ENCODE data around the gene NHS. TPM values are rescaled to one million over a fixed set of nuclear protein-coding genes. Genes with fewer than 3 reads are reported as not detected.

The NHS gene
- total RNA-seq, 1 experiment from 2014 or later = 0.51 TPM

DNA sequence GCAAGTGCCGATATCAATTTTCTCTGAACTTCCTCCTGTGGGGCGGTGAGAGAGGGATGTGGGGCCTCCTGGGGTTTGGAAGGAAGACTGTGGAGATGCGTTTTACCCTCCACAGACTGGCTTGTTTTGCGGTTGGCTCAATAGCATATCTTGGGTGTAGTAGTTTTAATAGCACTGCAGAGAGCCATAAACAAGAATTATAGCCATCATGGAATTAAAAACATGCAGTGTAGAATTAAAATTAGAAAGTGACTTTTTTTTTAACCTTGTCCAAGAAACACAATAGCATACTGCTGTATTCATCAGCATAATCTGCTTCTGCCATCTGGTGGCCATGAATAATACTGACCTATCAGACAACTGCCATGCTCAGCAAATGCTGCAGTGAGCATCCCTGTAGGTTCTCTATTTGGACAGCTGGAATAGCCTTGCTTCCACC, 315.0 kb downstream of the NHS start:
- Histone ChIP-seq H3K27me3 (no peaks in the 10 kb centered on the region), H3K4me1 (peaks cover 9% of the 10 kb centered on the region; the same call in 1 of the 2 replicates), H3K9me3 (replicated peaks) (no peaks in the 10 kb centered on the region), H3K36me3 (no peaks in the 10 kb centered on the region), H3K4me3 (no peak overlapping the region), H3K27ac (no peak overlapping the region)
- peak; percentile 60 to 84 for DNase-seq

DNA sequence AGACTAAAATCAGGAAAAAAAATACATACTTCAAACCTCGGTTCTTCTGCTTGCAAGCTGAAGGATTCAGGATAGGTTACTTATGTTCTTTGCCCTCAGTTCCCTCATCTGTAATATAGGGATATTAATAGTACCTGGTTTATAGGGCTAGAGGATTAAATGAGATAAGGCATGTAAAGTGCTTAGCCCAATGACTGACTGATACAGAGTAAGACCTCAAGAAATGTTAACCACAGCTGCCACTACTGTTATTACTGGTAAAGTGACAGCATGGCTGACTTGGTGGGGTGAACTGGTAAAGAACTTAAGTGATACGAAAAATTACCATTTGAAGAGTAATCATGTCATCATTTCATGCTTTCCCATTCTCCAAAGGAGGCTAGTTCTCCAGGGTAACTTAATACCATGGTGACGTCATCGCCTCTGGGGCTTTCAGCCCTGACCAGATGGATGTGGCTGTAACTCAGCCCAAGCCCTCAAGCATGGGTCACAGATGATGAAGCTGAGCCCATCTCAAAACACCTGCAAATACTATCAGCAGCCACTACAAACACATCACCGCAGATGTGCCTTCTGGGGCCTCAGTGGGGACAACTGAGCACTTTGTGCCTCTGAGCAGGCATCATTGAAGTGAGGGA, 317.8 kb downstream of the NHS start:
- no peak overlapping the region for H3K27ac ChIP-seq
- DNase-seq = peak; percentile 68 to 81

DNA sequence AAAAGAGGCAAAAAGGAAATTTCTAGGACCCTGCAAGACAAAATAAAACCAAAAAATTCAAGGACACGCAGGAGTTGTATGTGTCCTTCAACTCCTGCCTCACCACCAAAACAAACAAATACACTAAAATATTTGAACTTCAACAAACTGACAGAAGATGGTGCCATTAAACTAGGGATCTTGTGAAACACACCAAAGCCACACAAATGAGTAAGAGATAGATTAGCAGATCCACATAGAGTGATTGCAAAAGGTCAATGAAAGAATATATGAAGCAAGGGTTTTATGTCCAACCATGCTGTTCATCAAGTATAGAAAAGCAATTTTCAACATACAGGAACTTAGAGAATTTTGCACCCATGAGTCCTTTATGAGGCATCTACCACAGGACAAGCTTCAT, 322.2 kb downstream of the NHS start:
- Histone ChIP-seq H3K4me3 (no peak overlapping the region), H3K4me1 (peaks cover 7% of the 10 kb centered on the region; the same call in 1 of the 2 replicates), H3K27ac (no peak overlapping the region), H3K27me3 (no peaks in the 10 kb centered on the region), H3K9me3 (replicated peaks) (no peaks in the 10 kb centered on the region), H3K36me3 (no peaks in the 10 kb centered on the region)
- DNase-seq = peak in 1 of 2 experiments; percentile 6

More for the DNA sequence above, 317.8 kb downstream of the NHS start:
- Histone ChIP-seq H3K4me3 (no peak overlapping the region), H3K4me1 (peaks cover 9% of the 10 kb centered on the region; the same call in 1 of the 2 replicates), H3K27me3 (no peaks in the 10 kb centered on the region), H3K9me3 (replicated peaks) (no peaks in the 10 kb centered on the region), H3K36me3 (no peaks in the 10 kb centered on the region)

DNA sequence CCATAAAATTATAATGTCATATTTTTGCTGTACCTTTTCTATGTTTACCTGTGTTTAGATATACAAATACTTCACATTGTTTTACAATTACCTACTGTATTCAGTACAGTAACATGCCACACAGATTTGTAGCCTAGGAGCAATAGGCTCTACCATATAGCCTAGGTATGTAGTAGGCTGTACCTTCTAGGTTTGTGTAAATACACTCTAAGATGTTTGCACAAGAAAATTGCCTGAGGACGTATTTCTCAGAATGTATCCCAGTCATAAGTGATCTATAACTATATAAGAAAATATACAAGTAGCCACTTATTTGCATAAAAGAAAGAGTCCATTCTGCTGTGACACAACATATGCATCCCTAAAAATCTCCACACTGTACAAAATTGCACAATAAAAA, 326.0 kb downstream of the NHS start:
- no peaks in the 10 kb centered on the region for H3K27me3 ChIP-seq
- H3K27ac ChIP-seq = no peak overlapping the region
- no peak overlapping the region for H3K4me3 ChIP-seq
- no peak for DNase-seq
- no peaks in the 10 kb centered on the region for H3K9me3 ChIP-seq (replicated peaks)
- no peaks in the 10 kb centered on the region for H3K4me1 ChIP-seq
- no peaks in the 10 kb centered on the region for H3K36me3 ChIP-seq

DNA sequence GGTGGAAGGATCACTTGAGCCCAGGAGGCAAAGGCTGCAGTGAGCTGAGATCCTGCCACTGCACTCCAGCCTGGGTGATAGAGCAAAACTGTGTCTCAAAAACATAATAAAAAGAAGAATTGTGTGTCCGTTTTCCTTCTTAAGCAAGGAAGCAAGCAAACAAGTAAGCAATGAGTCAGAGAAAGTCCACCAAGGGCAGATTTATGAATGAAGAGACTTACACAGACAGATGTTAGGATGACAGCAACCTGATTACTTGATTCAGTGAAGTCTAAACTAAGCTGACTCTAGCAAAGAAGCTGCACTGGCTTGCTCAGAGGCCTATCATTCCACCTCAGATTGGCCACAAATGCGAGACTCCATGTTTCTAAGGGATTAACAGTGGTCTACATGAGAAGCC, 328.2 kb downstream of the NHS start:
- Histone ChIP-seq H3K27ac (no peak overlapping the region), H3K27me3 (no peaks in the 10 kb centered on the region), H3K9me3 (replicated peaks) (no peaks in the 10 kb centered on the region), H3K36me3 (no peaks in the 10 kb centered on the region), H3K4me3 (no peak overlapping the region), H3K4me1 (no peaks in the 10 kb centered on the region)
- no peak for DNase-seq

DNA sequence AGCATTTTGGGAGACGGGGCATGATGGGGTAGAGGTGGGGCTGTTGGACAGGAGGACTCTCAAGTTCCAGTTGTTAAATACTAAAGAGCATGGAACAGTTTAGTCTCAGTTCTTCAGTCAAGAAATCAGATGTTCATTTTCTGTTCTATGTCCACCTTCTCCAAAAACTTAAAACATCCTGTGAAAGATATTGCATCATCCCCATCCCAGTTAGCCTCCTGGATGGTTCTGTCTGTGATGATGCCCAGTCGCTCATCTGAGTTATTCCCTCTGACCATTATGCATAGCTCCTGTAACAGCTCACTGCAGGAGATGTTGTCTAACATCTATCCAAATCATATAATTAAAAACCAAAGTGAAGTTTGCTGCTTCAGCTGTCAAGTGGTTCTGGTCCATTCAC, 330.2 kb downstream of the NHS start:
- Histone ChIP-seq H3K4me1 (no peaks in the 10 kb centered on the region), H3K36me3 (no peaks in the 10 kb centered on the region), H3K27ac (no peak overlapping the region), H3K9me3 (replicated peaks) (no peaks in the 10 kb centered on the region), H3K4me3 (no peak overlapping the region), H3K27me3 (no peaks in the 10 kb centered on the region)
- DNase-seq = no peak

DNA sequence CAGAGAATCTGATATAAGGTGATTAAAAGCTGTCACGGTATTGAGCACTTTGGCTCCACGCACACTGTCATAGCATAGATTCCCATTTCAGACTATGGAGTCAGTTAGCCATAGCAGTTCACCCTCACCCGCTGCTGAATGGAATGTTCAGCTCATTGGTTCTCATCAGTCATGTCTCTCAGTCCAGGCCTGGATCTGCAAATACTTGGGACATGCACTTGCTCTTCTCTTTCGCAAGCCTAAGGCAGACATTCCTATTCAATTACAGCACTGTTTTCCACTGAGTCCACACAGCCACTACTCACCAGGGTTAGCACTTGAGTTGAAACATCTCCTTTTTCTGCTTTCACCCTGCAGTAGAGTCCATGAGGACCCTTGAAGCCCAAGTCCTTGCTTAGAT, 331.7 kb downstream of the NHS start:
- Histone ChIP-seq H3K4me3 (no peak overlapping the region), H3K9me3 (replicated peaks) (no peaks in the 10 kb centered on the region), H3K27me3 (no peaks in the 10 kb centered on the region), H3K27ac (no peak overlapping the region), H3K4me1 (no peaks in the 10 kb centered on the region), H3K36me3 (no peaks in the 10 kb centered on the region)
- DNase-seq = no peak

DNA sequence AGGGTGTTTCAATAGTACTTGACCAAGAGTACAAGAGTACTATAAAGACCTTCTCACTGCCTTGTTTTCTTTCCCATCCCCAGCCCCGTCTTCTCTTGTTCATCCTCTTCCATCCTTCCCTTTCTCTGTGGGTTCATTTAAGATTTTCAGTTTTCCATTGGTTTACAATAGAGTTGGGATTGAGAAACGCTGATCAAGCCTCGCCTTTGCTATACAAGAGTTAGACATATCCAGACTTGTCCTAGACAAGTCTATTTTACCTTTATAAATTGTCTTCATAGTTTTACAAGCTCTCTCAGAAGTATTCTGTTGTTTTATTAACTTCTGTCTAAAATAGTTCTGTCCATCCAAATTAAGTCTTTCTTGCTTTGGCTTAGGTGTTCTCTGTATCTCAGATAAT, 332.7 kb downstream of the NHS start:
- H3K9me3 ChIP-seq (replicated peaks) = no peaks in the 10 kb centered on the region
- H3K36me3 ChIP-seq = no peaks in the 10 kb centered on the region
- no peak overlapping the region for H3K27ac ChIP-seq
- H3K4me3 ChIP-seq = no peak overlapping the region
- DNase-seq = no peak
- no peaks in the 10 kb centered on the region for H3K4me1 ChIP-seq
- no peaks in the 10 kb centered on the region for H3K27me3 ChIP-seq

DNA sequence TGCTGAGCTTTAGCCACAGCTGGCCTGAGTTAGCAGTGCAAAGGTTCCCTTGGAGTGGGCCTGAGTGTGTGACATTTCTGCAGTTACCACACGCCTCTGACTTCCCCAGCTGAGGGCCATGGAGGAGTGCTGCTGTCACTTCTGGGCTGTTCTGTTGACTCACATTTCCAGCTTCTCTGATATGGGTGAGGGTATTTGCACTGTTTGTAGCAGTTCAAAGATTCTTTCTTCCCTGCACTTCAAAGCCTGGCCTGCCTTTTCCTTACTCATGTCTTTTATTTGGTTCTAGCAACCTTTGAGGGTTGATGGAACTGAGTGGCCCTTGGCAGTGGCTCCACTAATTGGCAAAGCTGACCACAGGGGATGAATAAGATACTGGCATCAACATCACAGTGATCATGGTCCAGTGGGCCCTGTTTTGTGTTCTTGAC, 335.9 kb downstream of the NHS start:
- no peak for DNase-seq
- H3K27ac ChIP-seq = no peak overlapping the region
- no peaks in the 10 kb centered on the region for H3K27me3 ChIP-seq

DNA sequence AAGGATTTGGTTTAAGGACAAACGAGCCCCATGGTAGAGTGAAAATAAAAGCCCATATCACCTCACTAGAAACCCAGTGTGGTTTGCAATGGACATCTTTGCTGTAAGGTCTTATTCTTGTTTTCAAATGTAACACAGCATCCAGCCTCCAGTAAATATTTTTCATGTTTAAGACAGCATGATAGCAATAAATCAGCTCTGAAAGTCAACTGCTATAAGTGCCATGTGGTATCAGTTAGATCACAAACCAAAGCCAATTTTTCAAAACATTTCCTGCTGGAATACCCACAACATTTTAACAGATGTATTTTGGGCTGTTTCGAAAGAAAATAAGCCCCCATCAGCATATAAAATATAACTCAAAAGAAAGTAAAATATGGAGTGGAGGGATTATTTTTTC, 338.3 kb downstream of the NHS start:
- Histone ChIP-seq H3K4me1 (no peaks in the 10 kb centered on the region), H3K27ac (no peak overlapping the region), H3K27me3 (no peaks in the 10 kb centered on the region), H3K36me3 (no peaks in the 10 kb centered on the region), H3K4me3 (no peak overlapping the region), H3K9me3 (replicated peaks) (no peaks in the 10 kb centered on the region)
- no peak for DNase-seq

More for the DNA sequence above, 335.9 kb downstream of the NHS start:
- Histone ChIP-seq H3K9me3 (replicated peaks) (no peaks in the 10 kb centered on the region), H3K4me3 (no peak overlapping the region), H3K4me1 (no peaks in the 10 kb centered on the region), H3K36me3 (no peaks in the 10 kb centered on the region)

DNA sequence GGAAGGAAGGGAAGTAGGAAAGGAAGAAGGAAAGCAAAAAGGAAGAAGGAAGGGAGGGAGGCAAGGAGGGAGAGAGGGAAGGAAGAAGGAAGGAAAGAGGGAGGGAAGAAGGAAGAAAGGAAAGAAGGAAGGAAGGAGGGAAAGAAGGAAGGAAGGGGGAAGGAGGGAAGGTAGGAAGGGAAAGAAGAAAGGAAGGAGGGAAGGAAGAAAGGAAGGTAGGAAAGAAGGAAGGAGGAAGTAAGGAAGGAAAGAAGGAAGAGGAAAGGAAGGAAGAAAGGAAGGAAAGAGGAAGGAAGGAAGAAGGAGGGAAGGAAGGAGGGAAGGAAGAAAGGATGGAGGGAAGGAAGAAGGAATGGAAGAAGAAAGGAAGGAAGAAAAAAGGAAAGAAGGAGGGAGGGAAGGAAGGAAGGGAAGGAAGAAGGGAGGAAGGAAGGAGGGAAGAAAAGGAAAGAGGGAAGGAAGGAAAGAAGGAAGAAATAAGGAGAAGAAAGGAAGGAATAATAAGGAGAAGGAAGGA, 343.7 kb downstream of the NHS start:
- H3K27me3 ChIP-seq = no peaks in the 10 kb centered on the region
- H3K36me3 ChIP-seq = no peaks in the 10 kb centered on the region
- H3K4me3 ChIP-seq = no peak overlapping the region
- no peak for DNase-seq
- H3K9me3 ChIP-seq (replicated peaks) = no peaks in the 10 kb centered on the region
- no peaks in the 10 kb centered on the region for H3K4me1 ChIP-seq
- no peak overlapping the region for H3K27ac ChIP-seq

DNA sequence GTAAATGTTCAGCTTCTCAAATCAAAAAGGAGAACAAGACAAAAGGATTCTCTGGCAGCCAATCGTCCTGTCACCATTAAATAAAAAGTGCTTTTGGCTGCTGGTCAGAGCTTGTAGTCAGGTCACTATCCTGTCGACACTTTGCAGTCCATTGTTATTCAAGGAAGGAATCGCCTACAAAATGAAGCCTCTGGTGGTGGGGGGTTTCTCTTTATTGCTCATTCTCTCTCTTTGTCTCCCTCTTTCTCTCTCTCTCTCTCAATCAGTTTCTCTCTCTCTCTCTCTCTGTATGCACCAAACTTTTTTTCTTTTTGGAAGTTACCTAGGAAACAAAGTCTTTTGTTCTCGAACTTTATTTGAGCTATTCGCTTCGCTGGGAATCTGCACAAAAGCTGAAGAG, 344.7 kb downstream of the NHS start:
- no peak for DNase-seq
- Histone ChIP-seq H3K27ac (no peak overlapping the region), H3K4me3 (no peak overlapping the region), H3K4me1 (no peaks in the 10 kb centered on the region), H3K9me3 (replicated peaks) (no peaks in the 10 kb centered on the region), H3K27me3 (no peaks in the 10 kb centered on the region), H3K36me3 (no peaks in the 10 kb centered on the region)

DNA sequence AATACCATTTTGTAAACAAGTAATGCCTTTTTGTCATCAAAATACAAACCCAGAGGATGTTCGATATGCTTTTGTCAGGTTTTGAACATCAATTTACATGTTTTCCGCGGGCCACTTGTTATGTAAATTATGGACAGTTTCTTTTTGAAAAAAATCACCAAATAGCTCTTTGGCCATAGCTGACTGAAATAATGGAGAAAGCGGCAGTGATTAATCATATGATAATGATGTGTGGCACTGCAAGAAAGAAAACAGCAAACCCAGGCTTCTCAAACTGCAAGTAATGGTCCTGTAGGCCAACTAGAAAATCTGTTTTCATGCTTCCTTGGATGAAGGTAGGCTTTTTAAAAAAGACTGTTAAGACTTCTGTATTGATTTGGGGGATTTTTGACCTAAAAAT, 346.7 kb downstream of the NHS start:
- H3K27ac ChIP-seq = no peak overlapping the region
- H3K4me1 ChIP-seq = no peaks in the 10 kb centered on the region
- no peaks in the 10 kb centered on the region for H3K36me3 ChIP-seq
- H3K9me3 ChIP-seq (replicated peaks) = no peaks in the 10 kb centered on the region
- no peak overlapping the region for H3K4me3 ChIP-seq
- DNase-seq = no peak
- no peaks in the 10 kb centered on the region for H3K27me3 ChIP-seq

DNA sequence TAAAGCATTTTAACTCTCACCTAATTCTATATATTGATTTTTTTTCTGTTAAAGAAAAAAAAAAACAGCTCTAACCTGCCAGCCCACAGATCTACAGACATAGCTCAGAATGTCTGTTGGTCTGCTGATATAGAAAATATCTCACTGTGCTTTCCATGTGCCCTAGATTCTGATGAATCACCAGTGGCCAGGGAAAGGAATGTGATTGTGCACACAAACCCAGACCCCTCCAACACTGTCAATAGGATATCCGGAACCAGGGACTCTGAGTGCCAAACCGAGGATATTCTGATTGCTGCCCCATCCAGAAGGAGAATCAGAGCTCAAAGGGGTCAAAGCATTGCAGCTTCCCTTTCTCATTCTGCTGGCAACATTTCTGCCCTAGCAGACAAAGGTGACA, 350.2 kb downstream of the NHS start:
- H3K9me3 ChIP-seq (replicated peaks) = no peaks in the 10 kb centered on the region
- no peak for DNase-seq
- no peak overlapping the region for H3K4me3 ChIP-seq
- H3K27ac ChIP-seq = no peak overlapping the region
- no peaks in the 10 kb centered on the region for H3K27me3 ChIP-seq
- no peaks in the 10 kb centered on the region for H3K36me3 ChIP-seq
- no peaks in the 10 kb centered on the region for H3K4me1 ChIP-seq

DNA sequence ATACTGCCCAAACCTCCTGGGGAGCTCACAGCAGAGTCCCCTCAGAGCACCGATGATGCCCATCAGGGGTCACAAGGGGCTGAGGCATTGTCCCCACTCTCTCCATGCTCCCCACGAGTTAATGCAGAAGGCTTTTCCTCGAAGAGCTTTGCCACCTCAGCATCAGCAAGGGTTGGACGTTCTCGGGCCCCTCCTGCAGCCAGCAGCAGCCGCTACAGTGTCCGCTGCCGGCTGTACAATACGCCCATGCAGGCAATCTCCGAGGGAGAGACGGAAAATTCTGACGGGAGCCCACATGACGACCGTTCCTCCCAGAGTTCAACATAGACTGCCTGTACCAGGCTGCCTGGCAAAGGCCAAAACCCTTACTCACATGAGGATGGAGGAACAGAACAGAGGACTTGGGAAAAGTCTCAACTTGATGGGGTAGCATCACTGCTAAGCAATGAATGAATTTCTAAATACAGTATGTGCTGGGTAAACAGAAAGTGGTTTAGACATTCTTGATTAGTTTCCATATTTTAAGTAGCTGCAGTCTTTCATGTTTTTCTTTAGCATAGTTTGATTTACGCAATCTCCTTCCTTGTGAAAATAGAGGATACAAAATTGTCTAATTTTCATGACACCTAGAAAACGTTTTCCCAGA, 357.3 kb downstream of the NHS start:
- H3K27me3 ChIP-seq = no peaks in the 10 kb centered on the region
- H3K27ac ChIP-seq = no peak overlapping the region
- no peak for DNase-seq
- no peaks in the 10 kb centered on the region for H3K36me3 ChIP-seq
- H3K4me1 ChIP-seq = no peaks in the 10 kb centered on the region
- H3K4me3 ChIP-seq = no peak overlapping the region
- no peaks in the 10 kb centered on the region for H3K9me3 ChIP-seq (replicated peaks)

DNA sequence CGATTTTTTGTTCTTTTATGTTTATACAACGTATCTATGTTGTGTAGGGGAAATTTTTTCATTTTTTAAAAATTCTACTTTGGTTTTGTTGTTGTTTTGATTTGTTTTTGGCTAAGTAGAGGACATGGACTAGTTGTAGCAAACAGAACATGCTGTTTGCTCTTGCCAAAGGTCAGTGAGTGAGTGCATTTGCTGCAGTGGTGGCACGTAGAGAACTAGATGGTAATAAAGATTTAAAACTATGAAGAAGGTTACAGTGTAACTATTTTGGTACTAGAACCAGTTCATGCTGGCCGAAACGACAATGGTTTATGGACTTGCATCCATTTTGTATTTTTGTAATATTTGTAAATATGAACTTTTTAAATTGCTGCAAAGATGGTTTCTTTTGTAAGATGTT, 360.4 kb downstream of the NHS start:
- Histone ChIP-seq H3K27ac (no peak overlapping the region), H3K9me3 (replicated peaks) (no peaks in the 10 kb centered on the region), H3K4me3 (no peak overlapping the region), H3K27me3 (no peaks in the 10 kb centered on the region), H3K4me1 (no peaks in the 10 kb centered on the region; the same call in 1 of the 2 replicates), H3K36me3 (no peaks in the 10 kb centered on the region)
- no peak for DNase-seq

Measured in SJCRH30 (cell line).